ENCODE results near the gene ANKRD40.

The ANKRD40 gene

GRCh38 chr17:50680126-50680525 is 27.6 kb downstream of the ANKRD40 start:
- Histone ChIP-seq H3K9ac (ENCODE audit: insufficient read length) (no peak overlapping the region), H3K36me3 (ENCODE audit: insufficient read depth, low read length) (no peaks in the 10 kb centered on the region), H3K4me3 (no peak overlapping the region), H3K9me3 (ENCODE audit: low read depth, low read length) (no peaks in the 10 kb centered on the region), H3K27ac (no peak overlapping the region)
- TF ChIP-seq EZH2 (IDR thresholded peaks at IDR 0.05) (no peak), POLR2AphosphoS5 (IDR thresholded peaks at IDR 0.05; ENCODE audit: borderline replicate concordance, low read depth, low read length) (no peak), FOXP2 (optimal IDR thresholded peaks at IDR 0.05; ENCODE audit: control extremely low read depth, extremely low read length, insufficient read depth) (no peak)
- DNase-seq (ENCODE audit: low read depth, low spot score) = no peak

- Histone ChIP-seq H3K27ac (no peak overlapping the region), H3K36me3 (ENCODE audit: insufficient read depth, low read length) (no peaks in the 10 kb centered on the region), H3K9ac (ENCODE audit: insufficient read length) (no peak overlapping the region), H3K9me3 (ENCODE audit: low read depth, low read length) (no peaks in the 10 kb centered on the region), H3K4me3 (no peak overlapping the region)
- TF ChIP-seq EZH2 (IDR thresholded peaks at IDR 0.05) (no peak), POLR2AphosphoS5 (IDR thresholded peaks at IDR 0.05; ENCODE audit: borderline replicate concordance, low read depth, low read length) (no peak), FOXP2 (optimal IDR thresholded peaks at IDR 0.05; ENCODE audit: control extremely low read depth, extremely low read length, insufficient read depth) (no peak)
- DNase-seq (ENCODE audit: low read depth, low spot score) = no peak
Observed at GRCh38 chr17:50679008-50679544, 28.6 kb downstream of the ANKRD40 start.

DNA sequence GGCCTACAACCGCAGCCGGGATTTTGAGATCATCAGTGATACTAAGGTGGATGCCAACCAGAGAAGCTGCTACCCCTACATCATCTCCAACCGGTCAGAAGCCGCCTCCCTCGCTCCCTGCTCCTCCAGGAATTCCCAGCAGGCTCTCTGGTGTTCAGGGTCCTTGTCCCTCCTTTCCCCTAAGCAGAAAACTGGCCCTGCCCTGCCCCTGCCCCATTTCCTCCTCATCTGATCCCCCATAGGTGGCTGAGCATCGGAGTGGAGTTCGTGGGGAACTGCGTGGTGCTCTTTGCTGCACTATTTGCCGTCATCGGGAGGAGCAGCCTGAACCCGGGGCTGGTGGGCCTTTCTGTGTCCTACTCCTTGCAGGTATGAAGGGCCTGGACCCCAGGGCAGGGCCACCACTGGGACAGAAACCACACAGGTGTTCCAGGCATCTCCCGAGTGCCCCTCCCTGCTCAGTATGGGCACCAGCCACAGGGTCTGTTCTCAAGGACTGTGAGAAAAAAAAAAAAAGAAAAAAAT is 29.8 kb downstream of the ANKRD40 start:
- H3K9ac ChIP-seq (ENCODE audit: insufficient read length) = no peak overlapping the region
- TF ChIP-seq FOXP2 (optimal IDR thresholded peaks at IDR 0.05; ENCODE audit: control extremely low read depth, extremely low read length, insufficient read depth) (no peak), EZH2 (IDR thresholded peaks at IDR 0.05) (no peak), POLR2AphosphoS5 (IDR thresholded peaks at IDR 0.05; ENCODE audit: borderline replicate concordance, low read depth, low read length) (no peak)
- H3K9me3 ChIP-seq (ENCODE audit: low read depth, low read length) = no peaks in the 10 kb centered on the region
- DNase-seq (ENCODE audit: low read depth, low spot score) = no peak
- H3K4me3 ChIP-seq = no peak overlapping the region
- no peaks in the 10 kb centered on the region for H3K36me3 ChIP-seq (ENCODE audit: insufficient read depth, low read length)
- no peak overlapping the region for H3K27ac ChIP-seq

GRCh38 chr17:50676065-50676975 is 31.4 kb downstream of the ANKRD40 start:
- H3K4me3 ChIP-seq = no peak overlapping the region
- H3K27ac ChIP-seq = no peak overlapping the region
- DNase-seq (ENCODE audit: low read depth, low spot score) = no peak
- no peak for TF ChIP-seq POLR2AphosphoS5 (IDR thresholded peaks at IDR 0.05; ENCODE audit: borderline replicate concordance, low read depth, low read length)
- H3K9ac ChIP-seq (ENCODE audit: insufficient read length) = no peak overlapping the region
- H3K9me3 ChIP-seq (ENCODE audit: low read depth, low read length) = no peaks in the 10 kb centered on the region
- H3K36me3 ChIP-seq (ENCODE audit: insufficient read depth, low read length) = no peaks in the 10 kb centered on the region

GRCh38 chr17:50675627-50676026 is 32.1 kb downstream of the ANKRD40 start:
- no peak overlapping the region for H3K9ac ChIP-seq (ENCODE audit: insufficient read length)
- DNase-seq (ENCODE audit: low read depth, low spot score) = no peak
- TF ChIP-seq FOXP2 (optimal IDR thresholded peaks at IDR 0.05; ENCODE audit: control extremely low read depth, extremely low read length, insufficient read depth) (no peak), EZH2 (IDR thresholded peaks at IDR 0.05) (no peak), POLR2AphosphoS5 (IDR thresholded peaks at IDR 0.05; ENCODE audit: borderline replicate concordance, low read depth, low read length) (no peak)
- no peaks in the 10 kb centered on the region for H3K36me3 ChIP-seq (ENCODE audit: insufficient read depth, low read length)
- H3K9me3 ChIP-seq (ENCODE audit: low read depth, low read length) = no peaks in the 10 kb centered on the region
- H3K4me3 ChIP-seq = no peak overlapping the region
- no peak overlapping the region for H3K27ac ChIP-seq

GRCh38 chr17:50675190-50675589 is 32.5 kb downstream of the ANKRD40 start:
- no peaks in the 10 kb centered on the region for H3K9me3 ChIP-seq (ENCODE audit: low read depth, low read length)
- H3K27ac ChIP-seq = no peak overlapping the region
- no peak overlapping the region for H3K9ac ChIP-seq (ENCODE audit: insufficient read length)
- no peaks in the 10 kb centered on the region for H3K36me3 ChIP-seq (ENCODE audit: insufficient read depth, low read length)
- DNase-seq (ENCODE audit: low read depth, low spot score) = no peak
- no peak for TF ChIP-seq FOXP2 (optimal IDR thresholded peaks at IDR 0.05; ENCODE audit: control extremely low read depth, extremely low read length, insufficient read depth)
- TF ChIP-seq POLR2AphosphoS5 (IDR thresholded peaks at IDR 0.05; ENCODE audit: borderline replicate concordance, low read depth, low read length) = no peak
- no peak for TF ChIP-seq EZH2 (IDR thresholded peaks at IDR 0.05)
- H3K4me3 ChIP-seq = no peak overlapping the region

DNA sequence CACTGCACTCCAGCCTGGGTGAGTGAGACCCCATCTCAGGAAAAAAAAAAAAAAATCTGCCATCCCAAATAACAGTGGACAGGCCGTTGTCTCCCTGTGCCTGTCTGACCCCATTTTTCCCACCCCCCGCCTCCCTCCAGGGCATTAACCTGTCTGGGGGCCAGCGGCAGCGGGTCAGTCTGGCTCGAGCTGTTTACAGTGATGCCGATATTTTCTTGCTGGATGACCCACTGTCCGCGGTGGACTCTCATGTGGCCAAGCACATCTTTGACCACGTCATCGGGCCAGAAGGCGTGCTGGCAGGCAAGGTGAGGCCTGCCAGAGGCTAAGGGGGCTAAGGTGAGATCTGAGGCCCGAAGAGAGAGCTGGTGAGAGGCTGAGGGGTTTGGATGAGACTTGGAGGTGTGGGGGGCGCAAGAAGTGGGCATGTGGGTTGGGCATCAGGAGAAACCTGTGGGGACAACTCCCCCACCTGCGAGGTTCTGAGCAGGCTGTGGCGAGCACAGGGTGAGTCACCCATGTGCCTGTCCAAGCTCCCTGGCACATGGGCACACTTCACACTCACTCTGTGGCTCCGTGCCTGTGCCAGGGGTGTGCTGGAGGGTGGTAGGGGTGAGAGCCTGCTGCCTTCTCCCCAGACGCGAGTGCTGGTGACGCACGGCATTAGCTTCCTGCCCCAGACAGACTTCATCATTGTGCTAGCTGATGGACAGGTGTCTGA is 34.7 kb downstream of the ANKRD40 start:
- no peak for DNase-seq (ENCODE audit: low read depth, low spot score)
- Histone ChIP-seq H3K9ac (ENCODE audit: insufficient read length) (no peak overlapping the region), H3K36me3 (ENCODE audit: insufficient read depth, low read length) (no peaks in the 10 kb centered on the region), H3K4me3 (no peak overlapping the region), H3K9me3 (ENCODE audit: low read depth, low read length) (no peaks in the 10 kb centered on the region), H3K27ac (no peak overlapping the region)
- TF ChIP-seq FOXP2 (optimal IDR thresholded peaks at IDR 0.05; ENCODE audit: control extremely low read depth, extremely low read length, insufficient read depth) (no peak), POLR2AphosphoS5 (IDR thresholded peaks at IDR 0.05; ENCODE audit: borderline replicate concordance, low read depth, low read length) (no peak), EZH2 (IDR thresholded peaks at IDR 0.05) (no peak)

GRCh38 chr17:50672071-50672470 is 35.6 kb downstream of the ANKRD40 start:
- Histone ChIP-seq H3K9ac (ENCODE audit: insufficient read length) (no peak overlapping the region), H3K4me3 (no peak overlapping the region), H3K27ac (no peak overlapping the region), H3K9me3 (ENCODE audit: low read depth, low read length) (no peaks in the 10 kb centered on the region), H3K36me3 (ENCODE audit: insufficient read depth, low read length) (no peaks in the 10 kb centered on the region)
- no peak for DNase-seq (ENCODE audit: low read depth, low spot score)
- TF ChIP-seq FOXP2 (optimal IDR thresholded peaks at IDR 0.05; ENCODE audit: control extremely low read depth, extremely low read length, insufficient read depth) (no peak), POLR2AphosphoS5 (IDR thresholded peaks at IDR 0.05; ENCODE audit: borderline replicate concordance, low read depth, low read length) (no peak), EZH2 (IDR thresholded peaks at IDR 0.05) (no peak)
